Forelimb muscle (tissue), 1 donor: ENCODE measurements around the gene IL17REL. TPM values are rescaled to one million over a fixed set of nuclear protein-coding genes. Genes with fewer than 3 reads are reported as not detected.

Experiments
- DNase-seq: peaks from one replicate; pipeline ENCODE4 v3.0.0-alpha.2; 2013; ENCODE audit warnings: low read depth
- polyA plus RNA-seq: library from polyadenylated mRNA; unstranded; fragments of 120-200 nt; gene quantifications from one replicate; pipeline ENCODE4 v1.2.1, GENCODE V29; 2013; ENCODE audit not compliant: insufficient read length

Gene IL17REL
- polyA plus RNA-seq, 1 donor, result not detected

DNA sequence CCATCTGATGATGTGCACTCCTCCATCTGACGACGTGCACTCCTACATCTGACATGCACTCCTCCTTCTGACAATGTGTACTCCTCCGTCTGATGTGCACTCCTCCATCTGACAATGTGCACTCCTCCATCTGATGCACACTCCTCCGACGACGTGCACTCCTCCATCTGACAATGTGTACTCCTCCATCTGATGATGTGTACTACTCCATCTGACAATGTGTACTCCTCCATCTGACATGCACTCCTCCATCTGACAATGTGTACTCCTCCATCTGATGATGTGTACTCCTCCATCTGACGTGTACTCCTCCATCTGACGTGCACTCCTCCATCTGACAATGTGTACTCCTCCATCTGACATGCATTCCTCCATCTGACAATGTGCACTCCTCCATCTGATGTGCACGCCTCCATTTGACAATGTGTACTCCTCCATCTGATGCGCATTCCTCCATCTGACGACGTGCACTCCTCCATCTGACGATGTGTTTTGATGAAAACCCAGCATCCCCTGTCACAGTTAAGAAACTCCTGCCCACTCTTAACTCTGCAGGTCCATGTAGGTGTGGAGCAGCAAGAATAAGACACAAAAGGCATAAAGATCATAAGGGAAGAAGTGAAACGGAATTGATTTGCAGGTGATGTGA lies 9.7 kb upstream of the IL17REL start:
- no peak for DNase-seq

DNA sequence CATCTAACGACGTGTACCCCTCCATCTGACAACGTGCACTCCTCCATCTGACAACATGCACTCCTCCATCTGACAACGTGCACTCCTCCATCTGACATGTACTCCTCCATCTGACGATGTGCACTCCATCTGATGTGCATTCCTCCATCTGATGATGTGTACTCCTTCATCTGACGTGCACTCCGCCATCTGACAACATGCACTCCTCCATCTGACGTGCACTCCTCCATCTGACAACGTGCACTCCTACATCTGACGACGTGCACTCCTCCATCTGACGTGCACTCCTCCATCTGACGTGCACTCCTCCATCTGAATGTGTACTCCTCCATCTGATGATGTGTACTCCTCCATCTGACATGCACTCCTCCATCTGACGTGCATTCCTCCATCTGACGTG lies 8.0 kb upstream of the IL17REL start:
- DNase-seq, result no peak

DNA sequence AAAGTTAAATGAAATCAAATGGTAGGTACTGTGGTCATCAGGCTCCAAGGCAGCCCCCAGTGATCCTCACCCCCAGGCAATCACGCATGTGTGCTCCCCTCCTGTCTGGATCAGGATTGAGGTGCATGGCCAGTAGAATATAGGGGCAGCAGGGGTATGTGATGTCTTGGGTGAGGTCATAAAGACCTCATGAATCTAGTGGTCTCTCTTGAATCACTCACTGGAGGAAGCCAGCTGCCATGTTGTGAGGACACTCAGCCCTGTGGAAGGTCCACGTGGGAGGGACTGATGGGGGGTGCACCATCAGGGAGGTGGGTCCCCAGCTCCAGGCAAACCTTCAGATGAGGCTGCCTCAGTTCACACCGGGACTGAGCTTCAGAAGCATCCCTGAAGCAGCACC lies 6.8 kb upstream of the IL17REL start:
- no peak for DNase-seq

DNA sequence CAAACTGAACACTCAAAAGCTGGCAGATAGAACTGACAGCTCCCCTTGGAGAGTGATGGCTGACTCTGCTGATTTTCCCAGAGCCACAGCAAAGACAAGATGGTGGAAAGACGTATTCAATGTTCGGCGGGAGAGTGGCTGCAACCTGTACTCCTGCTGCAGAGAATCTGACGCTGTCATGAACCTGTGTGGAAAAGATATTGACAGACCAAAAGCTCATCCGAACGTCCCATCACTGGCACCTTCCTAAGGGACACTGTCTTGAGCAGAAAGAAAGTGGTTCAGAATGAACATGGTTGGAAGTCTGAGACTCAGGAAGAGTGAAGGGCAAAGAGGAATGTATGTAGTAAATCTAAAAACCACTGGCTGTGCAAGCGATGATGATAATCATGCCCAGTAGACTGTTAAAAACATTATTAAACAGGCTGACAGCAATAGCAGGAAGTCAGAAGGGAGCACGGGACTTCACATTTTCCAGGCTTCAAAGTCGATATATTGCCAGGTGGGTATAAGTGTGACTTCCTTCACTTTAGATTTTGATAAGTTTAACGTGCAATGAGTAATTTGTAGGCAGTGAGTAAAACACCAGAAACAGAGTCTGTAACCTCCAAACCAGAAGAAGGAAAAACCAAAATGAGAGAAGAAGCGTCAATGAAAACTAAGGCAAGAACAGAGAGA lies 6.2 kb upstream of the IL17REL start:
- no peak for DNase-seq

DNA sequence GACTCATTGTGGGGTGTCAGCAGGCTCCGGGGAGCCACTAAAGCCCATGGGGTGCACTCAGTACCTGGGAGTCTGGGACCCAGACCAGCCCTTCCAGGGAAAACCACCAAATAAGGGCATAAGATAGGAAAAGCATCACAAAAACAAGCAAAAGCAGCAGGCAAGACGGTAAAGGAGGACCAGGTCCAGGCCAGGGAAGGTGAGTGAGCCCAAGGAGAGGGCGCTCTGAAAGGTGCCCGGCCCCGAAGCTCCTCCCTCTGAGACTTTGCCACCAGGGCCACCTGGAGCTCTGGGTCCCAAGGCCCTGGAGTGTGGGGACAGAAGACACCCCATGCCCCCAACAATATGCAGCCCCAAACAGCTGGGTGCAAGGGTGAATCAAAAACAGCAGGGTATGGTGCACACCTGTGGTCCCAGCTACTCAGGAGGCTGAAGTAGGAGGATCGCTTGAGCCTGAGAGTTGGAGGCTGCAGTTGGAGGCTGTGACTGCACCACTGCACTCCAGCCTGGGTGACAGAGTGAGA lies 5.2 kb upstream of the IL17REL start:
- DNase-seq, result no peak

DNA sequence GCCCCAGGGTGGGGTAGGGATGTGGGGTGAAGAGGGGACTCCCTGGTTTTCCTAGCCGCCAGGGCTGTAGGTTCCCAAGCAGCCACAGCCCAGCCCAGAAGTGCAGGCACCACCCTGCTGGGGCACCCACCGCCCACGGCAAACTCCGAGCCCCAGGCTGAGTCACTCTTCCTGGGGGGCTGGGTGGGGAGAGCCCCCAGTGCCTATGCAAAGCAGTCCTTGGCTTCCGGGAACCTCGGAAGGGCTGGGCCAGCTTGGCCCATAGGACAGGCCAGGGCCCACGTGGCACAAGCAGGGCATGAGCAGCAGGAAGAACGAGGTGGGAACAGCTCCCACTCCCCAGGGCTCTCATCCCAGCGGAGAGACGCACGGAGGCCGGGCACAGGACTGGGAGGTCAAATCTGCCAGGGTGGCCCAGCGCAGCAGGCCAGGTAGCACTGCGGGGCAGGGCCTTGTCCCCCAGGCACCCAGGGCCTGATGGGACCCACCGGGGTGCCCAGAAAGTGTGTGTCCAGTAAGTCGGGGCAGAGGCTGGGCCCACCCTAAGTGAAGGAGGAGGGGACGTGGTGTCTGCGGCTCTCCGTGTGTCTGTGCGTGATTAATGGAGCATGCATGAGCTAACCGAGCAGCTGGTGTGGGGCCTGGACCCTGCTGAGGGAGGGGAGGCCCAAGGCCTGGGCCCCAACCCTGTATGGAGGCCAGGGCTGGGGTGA lies 4.6 kb upstream of the IL17REL start:
- no peak for DNase-seq

DNA sequence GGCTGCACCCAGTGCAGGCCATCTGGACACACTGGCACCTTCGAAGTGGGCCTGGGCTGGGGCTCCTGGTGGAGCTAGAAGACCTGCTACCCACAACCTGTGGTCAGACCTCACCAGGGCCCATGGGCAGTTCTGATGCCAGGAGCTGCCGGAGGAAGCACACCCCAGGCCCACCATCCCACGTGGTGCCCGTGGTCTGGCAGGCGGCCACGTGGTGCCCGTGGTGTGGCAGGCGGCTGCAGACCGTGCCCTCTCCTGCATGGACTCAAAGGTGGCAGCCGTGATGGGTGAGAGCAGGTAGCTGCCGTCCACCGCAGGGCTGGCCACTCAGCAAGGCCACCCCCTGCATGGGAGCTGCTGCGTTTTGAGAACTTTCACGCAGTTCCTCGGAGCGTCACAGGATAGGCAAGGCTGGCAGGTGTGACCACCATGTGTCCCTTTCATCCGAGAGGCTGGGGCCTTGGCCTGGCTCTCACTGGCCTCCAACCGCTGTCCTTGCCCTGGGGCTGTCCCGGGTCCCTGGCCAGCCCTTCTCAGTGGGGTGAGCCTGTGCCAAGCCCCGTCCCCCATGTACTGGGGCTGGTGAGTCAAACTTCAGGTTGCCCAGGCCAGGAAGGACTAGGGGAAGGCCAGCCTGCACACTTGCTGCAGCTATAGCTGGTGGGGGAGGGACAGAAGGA lies 3.9 kb upstream of the IL17REL start:
- DNase-seq, result no peak

DNA sequence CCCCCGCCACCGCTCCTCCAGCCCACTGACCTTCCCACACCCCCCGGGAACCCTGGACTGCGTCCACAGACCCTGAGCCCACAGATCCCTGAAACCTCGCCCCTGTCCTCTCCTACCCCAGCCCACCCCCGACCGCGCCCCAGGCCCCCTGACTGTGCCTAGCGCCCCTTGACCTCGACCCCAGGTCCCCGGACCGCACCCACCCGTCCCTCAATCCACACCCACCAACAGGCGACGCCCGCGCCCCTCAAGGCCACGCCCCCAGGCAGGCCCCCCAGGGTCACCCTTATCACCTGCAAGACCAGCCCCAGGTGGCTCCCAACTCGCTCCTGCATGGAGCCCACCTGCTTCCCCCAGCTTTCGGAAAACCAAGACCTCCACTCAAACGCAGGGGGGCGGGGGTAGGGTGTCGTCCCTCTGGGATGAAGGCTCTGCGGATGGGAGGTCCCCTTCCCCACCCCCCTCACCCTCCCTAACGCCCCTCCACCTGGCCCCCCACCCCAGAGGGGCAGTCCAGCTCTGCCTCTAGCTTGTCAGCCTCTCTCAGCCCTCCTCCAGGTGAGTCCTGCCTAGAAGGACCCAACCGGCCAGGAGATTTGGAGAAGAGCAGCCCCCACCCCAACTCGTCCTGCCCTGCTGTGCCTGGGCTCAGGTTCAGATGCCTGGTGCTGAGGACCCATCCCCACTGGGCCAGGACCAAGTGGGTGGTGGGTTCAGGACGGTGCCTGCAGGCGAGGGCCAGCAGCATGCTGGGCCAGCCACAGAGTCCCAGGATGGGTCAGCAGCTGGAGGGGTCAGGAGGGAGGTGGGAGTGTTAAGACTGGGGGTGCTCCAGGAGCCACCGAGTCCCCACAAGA lies 3.1 kb upstream of the IL17REL start:
- no peak for DNase-seq

DNA sequence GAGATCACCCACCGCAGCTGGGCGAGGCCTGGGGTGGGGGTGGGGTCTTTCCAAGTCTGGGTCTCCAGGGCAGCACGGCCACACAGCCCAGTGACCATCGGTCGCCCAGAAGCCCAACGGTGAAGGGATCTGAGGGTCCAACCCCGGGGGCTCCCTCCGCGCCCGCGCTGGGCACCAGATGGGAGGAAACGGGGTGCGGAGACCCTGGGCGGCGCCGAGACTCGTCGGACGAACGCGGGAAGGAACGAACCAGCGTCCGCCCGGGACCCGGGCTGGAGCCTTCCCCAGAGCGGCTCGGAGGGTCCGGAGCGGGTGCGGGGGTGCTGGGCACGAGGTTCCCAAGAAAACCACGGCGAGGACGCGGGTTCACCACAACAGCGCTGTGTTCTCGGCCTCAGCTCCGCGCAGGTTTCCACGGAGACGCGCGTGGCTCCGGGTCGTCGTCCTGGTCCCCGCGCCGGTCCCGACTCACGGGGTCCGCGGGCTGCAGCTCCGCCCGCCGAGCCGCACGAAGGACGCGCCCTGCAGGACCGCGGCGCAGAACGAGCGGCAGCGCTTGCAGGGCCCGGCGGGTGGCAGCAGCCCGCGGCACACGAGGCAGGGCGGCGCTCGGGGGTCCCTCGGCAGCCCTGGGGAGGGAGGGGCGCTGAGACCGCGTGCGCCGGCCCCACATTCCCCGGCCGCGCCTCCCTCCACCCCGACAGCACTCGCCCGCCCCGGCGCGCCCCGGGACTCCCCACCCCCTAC lies 2.3 kb upstream of the IL17REL start:
- no peak for DNase-seq

DNA sequence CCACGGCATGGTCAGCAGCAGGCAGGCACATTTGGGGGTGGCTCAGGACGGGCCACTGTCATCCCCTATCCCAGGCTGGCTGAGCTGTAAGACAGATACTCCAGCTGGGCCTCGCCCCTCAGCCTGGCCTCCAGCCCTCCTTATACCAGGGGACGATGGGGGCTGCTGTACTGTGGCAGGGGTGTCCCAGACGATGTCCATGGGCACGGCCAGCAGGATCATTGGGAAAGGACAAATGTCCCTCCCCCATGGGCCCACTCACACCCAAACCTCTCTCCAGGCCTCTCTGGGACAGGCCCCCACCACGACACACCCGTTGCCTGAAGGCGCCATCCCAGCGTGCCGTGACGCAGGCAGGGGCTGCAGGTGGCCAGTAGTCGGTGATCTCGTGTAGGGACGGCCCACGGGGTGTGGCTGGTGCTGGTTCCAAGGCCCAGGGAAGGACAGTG lies 1.5 kb upstream of the IL17REL start:
- no peak for DNase-seq

DNA sequence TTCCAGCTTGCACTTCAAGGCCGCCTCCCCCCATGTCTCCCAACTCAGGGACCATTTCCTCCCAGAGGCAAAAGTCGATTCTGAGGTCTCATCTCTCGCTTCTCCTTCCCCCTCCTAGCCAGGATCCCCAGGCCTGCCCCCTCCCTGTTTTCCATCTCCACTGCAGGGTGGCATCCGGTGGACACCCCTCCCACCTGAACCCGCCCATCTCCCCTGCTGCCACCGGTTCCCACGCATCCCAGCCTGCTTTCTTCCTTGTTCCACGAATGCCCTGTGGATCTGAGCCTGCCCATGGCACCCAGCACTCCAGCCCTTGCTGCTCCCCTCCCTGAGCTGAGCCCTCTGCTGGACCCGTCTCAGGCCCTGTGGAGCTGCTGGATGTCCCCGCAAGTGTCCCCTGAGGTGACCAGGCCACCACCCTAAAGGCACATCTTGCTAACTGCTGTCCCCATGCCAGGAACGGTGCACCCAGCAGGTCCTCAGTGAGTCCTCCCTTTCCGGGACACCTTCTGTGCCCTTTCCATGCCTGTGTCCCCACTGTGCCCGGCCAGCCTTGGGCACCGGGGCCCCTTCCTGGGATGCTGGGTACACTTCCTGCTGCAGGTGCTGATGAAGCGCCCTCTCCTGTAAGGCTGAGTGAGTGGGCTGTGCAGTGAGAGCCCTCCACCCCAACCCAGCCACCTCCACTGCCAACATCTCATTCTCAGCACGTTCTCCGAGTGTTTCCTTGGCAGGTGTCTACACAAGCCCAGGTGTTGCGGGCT lies 936 bp downstream of the IL17REL start:
- DNase-seq, result no peak

DNA sequence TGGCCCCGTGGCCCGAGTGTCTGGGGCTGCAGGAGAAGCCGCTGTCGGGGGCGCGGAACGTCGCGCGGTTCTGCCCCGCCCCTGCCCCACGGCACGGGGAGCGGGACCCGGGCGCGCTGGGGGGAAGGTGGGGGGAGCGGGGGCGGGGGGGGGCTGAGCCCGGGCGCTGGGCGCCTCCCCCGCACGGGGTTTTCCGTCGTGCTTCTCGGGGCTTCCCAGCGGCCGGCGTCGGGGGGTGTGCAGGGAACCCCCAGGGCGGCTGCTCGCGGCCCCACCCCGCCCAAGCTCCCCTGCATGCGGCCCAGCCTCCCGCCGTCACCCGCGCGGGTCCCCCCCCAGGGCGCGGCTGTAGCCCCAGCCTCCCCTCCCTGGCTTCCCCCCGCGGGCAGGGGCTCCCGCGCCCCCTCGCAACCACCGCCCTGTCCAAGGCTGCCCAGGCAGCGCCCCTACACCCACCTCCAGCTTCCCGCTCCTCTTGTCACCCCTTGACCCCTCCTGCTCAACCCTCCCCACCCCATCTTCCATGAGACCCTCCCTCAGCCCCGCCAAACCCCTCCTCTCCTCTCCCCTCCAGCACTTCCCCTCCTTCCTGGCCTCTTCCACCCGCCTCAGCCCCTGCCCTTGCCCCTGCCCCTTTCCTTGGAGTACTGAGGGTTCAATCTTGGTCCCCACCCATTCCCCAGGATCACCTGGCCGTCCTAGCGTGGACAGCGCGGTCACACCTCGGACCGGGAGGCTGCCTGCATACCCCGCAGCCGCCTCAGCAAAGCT lies 1.7 kb downstream of the IL17REL start:
- no peak for DNase-seq

DNA sequence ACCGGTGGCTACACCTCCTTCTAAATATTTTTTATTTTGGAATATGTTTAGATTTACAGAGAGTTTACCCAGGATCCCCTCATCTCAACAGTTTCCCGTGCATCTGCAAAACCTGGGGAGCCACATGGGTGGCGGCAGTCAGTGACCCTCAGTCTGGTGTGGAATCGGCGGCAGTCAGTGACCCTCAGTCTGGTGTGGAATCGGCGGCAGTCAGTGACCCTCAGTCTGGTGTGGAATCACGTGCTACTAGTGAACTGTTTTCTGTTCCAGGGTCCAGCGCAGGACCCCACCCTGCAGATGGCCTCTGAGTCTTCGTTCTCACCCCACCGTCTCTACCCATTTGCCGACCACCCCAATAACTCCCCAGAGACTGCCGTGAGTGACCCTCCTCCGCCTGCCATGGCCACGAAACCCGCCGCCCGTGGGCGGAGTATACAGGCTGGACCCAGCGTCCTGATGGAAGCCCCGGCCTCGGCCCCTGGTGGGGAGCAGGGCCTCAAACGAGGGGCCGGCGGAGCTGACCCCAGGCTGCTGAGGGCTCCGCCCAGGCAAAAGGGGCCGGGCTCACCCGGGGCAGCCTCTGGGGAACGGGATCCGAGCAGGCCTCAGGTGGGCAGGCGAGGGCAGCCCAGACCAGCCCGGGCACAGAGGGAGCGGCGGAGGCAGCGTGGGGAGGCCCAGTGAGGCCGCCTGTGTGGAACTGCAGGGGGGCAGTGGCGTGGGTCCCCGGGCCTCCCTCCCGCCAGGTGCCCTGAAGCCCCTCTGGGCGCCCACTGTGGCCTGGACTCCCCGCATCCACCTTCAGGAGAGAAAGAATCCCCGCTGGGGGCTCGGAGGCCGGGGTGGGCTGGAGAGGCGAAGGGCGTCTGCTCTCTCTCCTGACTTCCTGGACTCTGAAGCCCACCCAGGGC lies 2.5 kb downstream of the IL17REL start:
- no peak for DNase-seq

DNA sequence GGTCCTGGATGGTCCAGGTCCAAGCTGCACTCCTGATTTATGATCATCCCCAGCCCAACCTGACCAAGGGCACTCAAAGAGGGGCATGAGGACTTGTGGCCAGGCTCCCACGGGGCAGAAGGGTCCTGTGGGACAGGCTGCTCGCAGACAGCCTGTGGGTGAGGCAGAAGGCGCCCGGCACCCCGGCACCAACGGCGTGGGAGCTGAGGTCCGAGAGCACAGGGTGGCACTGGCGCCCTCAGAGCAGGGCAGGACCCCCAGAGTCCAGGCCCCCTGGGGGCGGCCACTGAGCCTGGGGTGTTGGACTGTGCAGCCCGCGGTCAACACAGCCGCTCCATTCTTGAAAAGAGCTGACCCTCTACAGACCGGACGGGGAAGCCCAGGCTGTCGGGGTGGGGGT lies 3.3 kb downstream of the IL17REL start:
- no peak for DNase-seq

DNA sequence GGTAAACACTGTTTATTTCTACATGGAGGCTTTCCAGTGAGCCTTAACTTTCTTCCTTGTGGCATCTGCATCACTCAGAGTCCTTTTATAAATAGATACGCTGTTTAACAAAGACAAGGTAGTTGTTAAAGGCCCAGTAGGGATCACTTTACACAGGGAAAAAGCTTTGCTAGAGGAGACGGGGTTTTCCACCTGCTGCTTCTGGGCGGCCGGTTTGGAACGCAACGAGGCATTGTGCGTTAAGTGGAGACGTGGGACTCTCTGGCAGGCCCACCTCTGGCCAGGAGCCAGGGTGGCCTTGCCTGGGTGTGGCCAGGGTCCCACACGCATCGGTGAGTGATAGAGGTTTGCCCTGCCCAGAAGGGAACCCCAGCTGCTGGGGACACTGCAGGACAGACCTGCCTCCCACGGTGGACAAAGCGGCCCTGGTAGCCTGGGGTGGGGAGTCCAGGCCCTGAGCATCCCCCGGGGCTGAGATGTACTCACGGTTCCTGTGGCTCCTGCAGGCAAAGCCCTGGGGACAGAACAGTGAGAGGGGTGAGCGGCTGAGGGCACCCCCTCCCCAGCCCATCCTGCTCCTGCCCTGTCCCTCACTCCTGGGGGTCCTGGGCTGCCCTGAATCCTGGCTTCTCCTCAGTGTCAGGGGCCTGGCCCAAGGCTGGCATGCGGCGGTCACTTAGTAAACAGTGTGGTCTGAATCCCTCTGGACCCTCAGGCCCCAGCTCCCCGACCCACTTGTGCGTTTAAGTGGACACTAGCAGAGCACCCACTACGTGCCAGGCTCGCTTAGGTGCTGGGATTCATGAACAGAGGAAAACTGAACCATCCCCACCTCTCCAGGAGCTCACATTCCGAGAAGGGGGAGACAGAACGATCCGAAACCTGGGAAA lies 4.2 kb downstream of the IL17REL start:
- DNase-seq, result no peak

DNA sequence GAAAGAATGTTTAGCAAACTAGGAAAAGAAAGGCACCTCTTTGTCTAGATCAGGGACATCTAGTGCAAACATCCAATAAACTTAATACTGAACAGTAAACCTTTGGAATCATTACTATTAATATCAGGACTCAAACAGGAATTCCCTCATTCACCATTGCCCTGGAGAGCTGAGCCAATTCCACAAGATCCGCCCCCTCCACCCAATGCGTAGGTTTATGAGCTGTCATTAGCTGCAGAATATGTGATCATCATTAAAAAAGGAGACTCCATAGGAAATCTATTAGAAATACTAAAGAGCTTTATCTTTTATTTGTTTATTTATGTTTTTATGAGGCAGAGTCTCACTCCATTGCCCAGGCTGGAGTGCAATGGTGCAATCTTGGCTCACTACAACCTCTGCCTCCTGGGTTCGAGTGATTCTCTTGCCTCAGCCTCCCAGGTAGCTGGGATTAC lies 5.5 kb downstream of the IL17REL start:
- no peak for DNase-seq

DNA sequence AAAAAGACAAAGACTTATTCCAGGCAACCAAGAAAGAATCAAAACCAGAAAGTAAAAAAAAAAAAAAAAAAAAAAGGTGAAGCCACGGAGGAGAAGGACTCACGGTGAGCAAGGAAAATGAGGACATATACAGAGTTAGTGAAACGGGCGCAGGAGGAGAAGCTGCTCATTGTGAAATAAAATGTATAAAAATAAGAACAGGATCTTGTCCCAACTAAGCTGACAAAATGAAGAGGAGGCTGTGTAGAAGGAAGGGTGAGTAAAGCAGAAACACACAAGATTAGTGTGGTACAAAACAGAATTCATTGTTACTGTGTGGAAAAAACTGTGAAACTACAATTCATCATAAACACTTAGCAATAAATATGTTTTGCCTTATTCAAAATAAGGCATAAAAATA lies 7.6 kb downstream of the IL17REL start:
- DNase-seq, result no peak
